ENCODE results near the gene WDR48.
"Not testable (repeated sequence)": the region's sequence is repeated elsewhere in the genome, so short reads cannot be mapped to it uniquely, and the experiment has no call there.

WDR48 gene

GRCh38 chr3:39051649-39052561 lies at the start of gene WDR48, which contains the start of gene SCN11A:
Gene WDR48, plus strand, starts transcription at chr3:39052016. Its CDS starts 10 bp downstream, at chr3:39052026.
Gene SCN11A, minus strand, starts transcription at chr3:39051944. Its CDS starts 101,582 bp downstream, at chr3:38950362.
- H3K4me3 ChIP-seq (ENCODE audit: low read depth, low read length) = peak within 1 kb of the TSS; percentile 64

GRCh38 chr3:39005295-39005694 lies 46.5 kb upstream of the WDR48 start:
- H3K4me3 ChIP-seq (ENCODE audit: low read depth, low read length) = no peak overlapping the region

GRCh38 chr3:39011191-39011736 lies 40.6 kb upstream of the WDR48 start:
- no peak overlapping the region for H3K4me3 ChIP-seq (ENCODE audit: low read depth, low read length)

- no peak overlapping the region for H3K4me3 ChIP-seq (ENCODE audit: low read depth, low read length)
Measured at GRCh38 chr3:39013289-39013688, 38.5 kb upstream of the WDR48 start.

- H3K4me3 ChIP-seq (ENCODE audit: low read depth, low read length) = no peak overlapping the region
Measured at GRCh38 chr3:39013921-39014509, 37.8 kb upstream of the WDR48 start.

- H3K4me3 ChIP-seq (ENCODE audit: low read depth, low read length) = no peak overlapping the region
Measured at GRCh38 chr3:39015418-39015817, 36.4 kb upstream of the WDR48 start.

- H3K4me3 ChIP-seq (ENCODE audit: low read depth, low read length) = no peak overlapping the region
Measured at GRCh38 chr3:39019299-39019698, 32.5 kb upstream of the WDR48 start.

GRCh38 chr3:39021029-39021428 lies 30.8 kb upstream of the WDR48 start:
- H3K4me3 ChIP-seq (ENCODE audit: low read depth, low read length) = no peak overlapping the region

- no peak overlapping the region for H3K4me3 ChIP-seq (ENCODE audit: low read depth, low read length)
Measured at GRCh38 chr3:39021465-39022285, 30.1 kb upstream of the WDR48 start.

- no peak overlapping the region for H3K4me3 ChIP-seq (ENCODE audit: low read depth, low read length)
Measured at GRCh38 chr3:39022286-39022630, 29.6 kb upstream of the WDR48 start.

- H3K4me3 ChIP-seq (ENCODE audit: low read depth, low read length) = no peak overlapping the region
Measured at GRCh38 chr3:39024497-39024896, 27.3 kb upstream of the WDR48 start.

- no peak overlapping the region for H3K4me3 ChIP-seq (ENCODE audit: low read depth, low read length)
Measured at GRCh38 chr3:39025222-39025970, 26.4 kb upstream of the WDR48 start.

GRCh38 chr3:39028546-39028945 lies 23.3 kb upstream of the WDR48 start:
- H3K4me3 ChIP-seq (ENCODE audit: low read depth, low read length) = no peak overlapping the region

GRCh38 chr3:39029556-39029955 lies 22.3 kb upstream of the WDR48 start:
- no peak overlapping the region for H3K4me3 ChIP-seq (ENCODE audit: low read depth, low read length)

- H3K4me3 ChIP-seq (ENCODE audit: low read depth, low read length) = no peak overlapping the region
Measured at GRCh38 chr3:39038165-39038564, 13.7 kb upstream of the WDR48 start.

- no peak overlapping the region for H3K4me3 ChIP-seq (ENCODE audit: low read depth, low read length)
Measured at GRCh38 chr3:39050029-39050428, 1.8 kb upstream of the WDR48 start.

- peak overlapping the region; percentile 64 for H3K4me3 ChIP-seq (ENCODE audit: low read depth, low read length)
Measured at GRCh38 chr3:39052583-39052982, 767 bp downstream of the WDR48 start.

GRCh38 chr3:39053696-39054095 lies 1.9 kb downstream of the WDR48 start:
- H3K4me3 ChIP-seq (ENCODE audit: low read depth, low read length) = no peak overlapping the region

GRCh38 chr3:39056151-39056550 lies 4.3 kb downstream of the WDR48 start:
- no peak overlapping the region for H3K4me3 ChIP-seq (ENCODE audit: low read depth, low read length)

- H3K4me3 ChIP-seq (ENCODE audit: low read depth, low read length) = not testable (repeated sequence)
Measured at GRCh38 chr3:39061228-39061627, 9.4 kb downstream of the WDR48 start.
